ENCODE data around the gene MLPH. TPM values are rescaled to one million over a fixed set of nuclear protein-coding genes. Genes with fewer than 3 reads are reported as not detected.

The MLPH gene
- total and polyA plus RNA-seq, 2 of the 13 experiments (the other 11 are each of a cell fraction or from before 2014, with no cell fraction given): 0.12 TPM; not detected in 1

- ATAC-seq: peak; percentile 93
- TF ChIP-seq POGK (CRISPR knock-in tag; conservative IDR thresholded peaks at IDR 0.05) (no peak), ZNF501 (CRISPR knock-in tag; IDR thresholded peaks at IDR 0.05) (peak; percentile 86), GABPB1 (CRISPR knock-in tag; IDR thresholded peaks at IDR 0.05) (no peak), ZBED4 (CRISPR knock-in tag; IDR thresholded peaks at IDR 0.05; ENCODE audit: borderline replicate concordance) (peak; percentile 61; the same call in 1 of the 2 replicates), HES4 (CRISPR knock-in tag; IDR thresholded peaks at IDR 0.05; ENCODE audit: borderline replicate concordance) (no peak), PAX8 (CRISPR knock-in tag; IDR thresholded peaks at IDR 0.05; ENCODE audit: borderline replicate concordance) (no peak), ZNF576 (CRISPR knock-in tag; IDR thresholded peaks at IDR 0.05) (no peak), NFE2 (CRISPR knock-in tag; IDR thresholded peaks at IDR 0.05) (no peak), IKZF5 (CRISPR knock-in tag; IDR thresholded peaks at IDR 0.05) (peak; percentile 74), HDAC1 (CRISPR knock-in tag; IDR thresholded peaks at IDR 0.05) (0 out of 2 replicates have a peak, but pooled peaks have one; percentile 28), TBX2 (CRISPR knock-in tag; IDR thresholded peaks at IDR 0.05; ENCODE audit: borderline replicate concordance) (peak; percentile 14; the same call in 1 of the 2 replicates), RFX1 (IDR thresholded peaks at IDR 0.05) (no peak), SALL1 (CRISPR knock-in tag; IDR thresholded peaks at IDR 0.05) (peak; percentile 70), ZNF263 (CRISPR knock-in tag; IDR thresholded peaks at IDR 0.05) (0 out of 2 replicates have a peak, but pooled peaks have one; percentile 52), ARHGAP35 (CRISPR knock-in tag; IDR thresholded peaks at IDR 0.05; ENCODE audit: borderline replicate concordance) (no peak), KDM2A (CRISPR knock-in tag; IDR thresholded peaks at IDR 0.05; ENCODE audit: borderline replicate concordance, low read depth) (peak; percentile 77)
These were observed 25.9 kb downstream of the MLPH start for GRCh38 chr2:237512774-237513466.

More at GRCh38 chr2:237512774-237513466, 25.9 kb downstream of the MLPH start:
- peaks cover 11% of the 10 kb centered on the region for H3K4me1 ChIP-seq (ENCODE audit: insufficient read depth, low read length)
- H3K27ac ChIP-seq (ENCODE audit: extremely low read length, insufficient read depth, low read length): no peak overlapping the region
- in situ Hi-C loops (cut with HindIII; ENCODE audit: extremely low pct_ligation_motif_present, low pct_unique_long_range_greater_than_20kb) (loop anchor here (5.0 kb wide), 1 partner anchor 59 kb away; no protein-coding TSS in a partner anchor), intact Hi-C loops (cut with micrococcal nuclease; ENCODE audit: unreplicated experiment) (loop anchor here (1.0 to 5.0 kb wide), 5 partner anchors 38 to 261 kb away; no protein-coding TSS in a partner anchor)
- H3K36me3 ChIP-seq (replicated peaks in 1 of 2; ENCODE audit: control insufficient read depth in 1 of 2, insufficient read depth in 2 of 2, low read length in 2 of 2): no peaks in the 10 kb centered on the region
- H3K9me3 ChIP-seq (ENCODE audit: low read length): no peaks in the 10 kb centered on the region
- H3K4me3 ChIP-seq (replicated peaks in 1 of 3; ENCODE audit: insufficient read depth in 1 of 3, low read depth in 2 of 3, low read length in 3 of 3): peak overlapping the region in 1 of 3 experiments; percentile 27; a peak in 2 of 6 replicates
- CTCF ChIA-PET (ENCODE audit: low intra/inter-chr PET ratio, low total read pairs): interaction anchor here (0.7 to 6.2 kb wide), 8 partner anchors 10 to 391 kb away, joined by 3 to 109 read pairs (median 8); no protein-coding TSS in a partner anchor
- DNase-seq (ENCODE audit: low spot score) (peak; percentile 92), FAIRE-seq (peak; percentile 99)
- no peak overlapping the region for H2AFZ ChIP-seq (ENCODE audit: low read length)
- no TSS peak for BruUV-seq (replicated peaks)
- peaks cover 12 to 67% of the 10 kb centered on the region in 2 experiments; a peak in 3 of 5 replicates for H3K27me3 ChIP-seq (ENCODE audit: control insufficient read depth in 1 of 2, insufficient read depth in 2 of 2, low read length in 2 of 2)
- H4K20me1 ChIP-seq (ENCODE audit: insufficient read depth, low read length): no peaks in the 10 kb centered on the region
- H3K79me2 ChIP-seq (ENCODE audit: insufficient read depth, low read length): no peaks in the 10 kb centered on the region
- 8% methylated on average over 14 of the region's 14 CpGs for WGBS (ENCODE audit: low lambda C conversion rate)
- H3K4me2 ChIP-seq (ENCODE audit: low read depth, low read length): peak overlapping the region; percentile 42
- H3K9ac ChIP-seq (ENCODE audit: insufficient read depth, low read depth, low read length): no peak overlapping the region
- POLR2A ChIA-PET: interaction anchor here (0.9 to 2.1 kb wide), 5 partner anchors 38 to 262 kb away, joined by 3 to 11 read pairs (median 4); no protein-coding TSS in a partner anchor
